Adrenal gland (tissue), 12 donors: ENCODE measurements around the gene NECTIN1. TPM values are rescaled to one million over a fixed set of nuclear protein-coding genes. Genes with fewer than 3 reads are reported as not detected.

ENCODE experiments used
- DNase-seq, 7 donors: peaks; one replicate each; pipeline ENCODE4 v3.0.0-alpha.2; 2019 to 2020
- H3K27ac ChIP-seq, 5 donors: fragments of 200-600 bp; sonication (generic) in 4 of 5; 1 replicate in 3 of 5; 2 replicates in 2 of 5; pipeline versions ENCODE4 v1.5.1 to v1.8.0; 2016 to 2020; ENCODE audit warnings: mild to moderate bottlenecking in 1 of 5
- H3K27me3 ChIP-seq: fragments of 200-600 bp; 2 replicates; pipeline ENCODE4 v1.8.0; 2021
- H3K36me3 ChIP-seq, 2 donors: fragments of 200-600 bp; replicated peaks in 1 of 2; 1 replicate in 1 of 2; 2 replicates in 1 of 2; pipeline versions ENCODE4 v1.5.1 to v1.8.0; 2018 to 2022
- H3K4me1 ChIP-seq, 2 donors: fragments of 200-600 bp; replicated peaks in 1 of 2; 1 replicate in 1 of 2; 2 replicates in 1 of 2; pipeline versions ENCODE4 v1.5.1 to v1.8.0; 2018 to 2021
- H3K4me3 ChIP-seq, 4 donors: fragments of 200-600 bp; sonication (generic) in 3 of 4; one replicate each; pipeline ENCODE4 v1.5.1; 2016 to 2018
- H3K9me3 ChIP-seq, 3 donors: fragments of 200-600 bp; sonication (generic) in 1 of 3; replicated peaks in 1 of 3; 1 replicate in 2 of 3; 2 replicates in 1 of 3; pipeline versions ENCODE4 v1.5.1 to v1.8.0; 2016 to 2021
- CTCF ChIP-seq, 6 experiments: fragments of 450-650 bp in 4 of 6; fragments of 200-600 bp in 2 of 6; sonication (generic) in 1 of 6; IDR thresholded peaks; 1 replicate in 5 of 6; 2 replicates in 1 of 6; pipeline versions ENCODE4 v1.5.1 to v1.8.0; 2016 to 2021; ENCODE audit warnings: antibody characterized with exemption in 6 of 6, mild to moderate bottlenecking in 2 of 6, moderate library complexity in 1 of 6
- POLR2A ChIP-seq, 2 donors: fragments of 450-650 bp; IDR thresholded peaks; one replicate each; pipeline ENCODE4 v1.6.1; 2017; ENCODE audit warnings: antibody characterized with exemption in 2 of 2, mild to moderate bottlenecking in 2 of 2, moderate library complexity in 1 of 2
- WGBS, 4 donors: extraction: QIAGEN DNeasy Blood & Tissue Kit in 2 of 4; methylation state at CpG; one replicate each; pipeline versions ENCODE4 v1.1.5 to v1.1.7; 2013 to 2017; 5-methylcytosine and 5-hydroxymethylcytosine counted together
- intact Hi-C, 2 donors: fragments of 100-400 bp; cut with DNase I; formaldehyde crosslinking; loops; one replicate each; pipeline versions ENCODE4 v1.14.1 to v1.15.0; 2022 to 2023
- polyA plus RNA-seq, 3 donors: library from polyadenylated mRNA; stranded (reverse); fragments of 200-250 nt in 2 of 3; fragments of 350-450 nt in 1 of 3; fragmentation: Illumina TruSeq in 1 of 3; extraction: RNeasy Lipid Tissue Mini Kit (QIAGEN cat#74804) in 1 of 3; gene quantifications; one replicate each; pipeline ENCODE4 v1.2.3, GENCODE V29; 2013 to 2014
- total RNA-seq, 9 donors: library from RNA; depleted of rRNA in 4 of 9; stranded (reverse); fragments of >200 nt in 4 of 9; fragments of 120-200 nt in 1 of 9; fragmentation: NEBNext Ultra II Directional in 1 of 9; extraction: Animal tissue kit (Norgen Biotek cat#: 25700) in 1 of 9; gene quantifications; one replicate each; pipeline versions ENCODE4 v1.1.0 to v1.2.4, GENCODE V29; 2013 to 2023
- donor health status: healthy with polysubstance abuse.
- donor health status: Bipolar disorder and iron deficiency.
- donor health status: DM: yes; HTN: yes; CAD: no.
- donor health status: DM: no; HTN: no; CAD: no.
- donor health status: DM: no; HTN: no; CAD: no.
- donor health status: DM: yes; HTN: yes; CAD: no.

The NECTIN1 gene
- total and polyA plus RNA-seq, 12 donors, result 1.6 to 19.6 (median 5.4) TPM

- Histone ChIP-seq H3K4me1 (peaks cover 6 to 8% of the 10 kb centered on the region in 2 donors), H3K27ac (no peak overlapping the region), H3K36me3 (no peaks in the 10 kb centered on the region), H3K9me3 (no peaks in the 10 kb centered on the region), H3K4me3 (no peak overlapping the region), H3K27me3 (no peaks in the 10 kb centered on the region)
- intact Hi-C loops, result no loop called here
- TF ChIP-seq CTCF (IDR thresholded peaks at IDR 0.05) (no peak), POLR2A (IDR thresholded peaks at IDR 0.05) (no peak)
- DNase-seq, result no peak
- 92 to 95% (median 93%) methylated on average over 5 to 6 of the region's 6 CpGs for WGBS, 4 donors
Measured at GRCh38 chr11:119624629-119625028, 104.4 kb downstream of the NECTIN1 start.

GRCh38 chr11:119624102-119624615 lies 104.8 kb downstream of the NECTIN1 start:
- intact Hi-C loops, result no loop called here
- Histone ChIP-seq H3K27ac (no peak overlapping the region), H3K4me1 (peaks cover 6 to 8% of the 10 kb centered on the region in 2 donors), H3K36me3 (no peaks in the 10 kb centered on the region), H3K4me3 (no peak overlapping the region), H3K9me3 (no peaks in the 10 kb centered on the region), H3K27me3 (no peaks in the 10 kb centered on the region)
- WGBS, 4 donors, result 43 to 100% (median 48%) methylated on average over 1 to 9 of the region's 9 CpGs; no CpG with 5 or more reads in 1 of the 4 donors
- TF ChIP-seq CTCF (IDR thresholded peaks at IDR 0.05) (peak in 1 of 6 experiments; percentile 43), POLR2A (IDR thresholded peaks at IDR 0.05) (no peak)
- DNase-seq, result no peak

- Histone ChIP-seq H3K9me3 (no peaks in the 10 kb centered on the region), H3K27me3 (no peaks in the 10 kb centered on the region), H3K36me3 (no peaks in the 10 kb centered on the region), H3K27ac (no peak overlapping the region), H3K4me1 (peaks cover 6 to 8% of the 10 kb centered on the region in 2 donors), H3K4me3 (no peak overlapping the region)
- WGBS, 4 donors, result 60 to 78% (median 67%) methylated on average over 4 to 5 of the region's 5 CpGs
- no peak for DNase-seq
- TF ChIP-seq CTCF (IDR thresholded peaks at IDR 0.05), result no peak
- TF ChIP-seq POLR2A (IDR thresholded peaks at IDR 0.05), result no peak
- intact Hi-C loops, result no loop called here
Measured at GRCh38 chr11:119623682-119624081, 105.3 kb downstream of the NECTIN1 start.

- intact Hi-C loops, result no loop called here
- DNase-seq, result no peak
- Histone ChIP-seq H3K36me3 (no peaks in the 10 kb centered on the region), H3K27ac (no peak overlapping the region), H3K27me3 (no peaks in the 10 kb centered on the region), H3K4me1 (peaks cover 6 to 8% of the 10 kb centered on the region in 2 donors), H3K4me3 (no peak overlapping the region), H3K9me3 (no peaks in the 10 kb centered on the region)
- 82 to 88% (median 85%) methylated on average over 15 to 17 of the region's 17 CpGs for WGBS, 4 donors
- TF ChIP-seq CTCF (IDR thresholded peaks at IDR 0.05) (no peak), POLR2A (IDR thresholded peaks at IDR 0.05) (no peak)
Measured at GRCh38 chr11:119622454-119623143, 106.4 kb downstream of the NECTIN1 start.
